ENCODE measurements around the gene TBC1D2B.
A peak's percentile ranks its signal among the peaks of the same experiment; 100 is the strongest.
"Not testable (repeated sequence)": the region's sequence is repeated elsewhere in the genome, so short reads cannot be mapped to it uniquely, and the experiment has no call there.

Gene TBC1D2B

GRCh38 chr15:77967798-77968197 lies 109.7 kb downstream of the TBC1D2B start:
- H3K4me3 ChIP-seq (ENCODE audit: low read depth, low read length), result no peak overlapping the region
- no peak for DNase-seq (ENCODE audit: low read depth)
- TF ChIP-seq, protein P1, sequence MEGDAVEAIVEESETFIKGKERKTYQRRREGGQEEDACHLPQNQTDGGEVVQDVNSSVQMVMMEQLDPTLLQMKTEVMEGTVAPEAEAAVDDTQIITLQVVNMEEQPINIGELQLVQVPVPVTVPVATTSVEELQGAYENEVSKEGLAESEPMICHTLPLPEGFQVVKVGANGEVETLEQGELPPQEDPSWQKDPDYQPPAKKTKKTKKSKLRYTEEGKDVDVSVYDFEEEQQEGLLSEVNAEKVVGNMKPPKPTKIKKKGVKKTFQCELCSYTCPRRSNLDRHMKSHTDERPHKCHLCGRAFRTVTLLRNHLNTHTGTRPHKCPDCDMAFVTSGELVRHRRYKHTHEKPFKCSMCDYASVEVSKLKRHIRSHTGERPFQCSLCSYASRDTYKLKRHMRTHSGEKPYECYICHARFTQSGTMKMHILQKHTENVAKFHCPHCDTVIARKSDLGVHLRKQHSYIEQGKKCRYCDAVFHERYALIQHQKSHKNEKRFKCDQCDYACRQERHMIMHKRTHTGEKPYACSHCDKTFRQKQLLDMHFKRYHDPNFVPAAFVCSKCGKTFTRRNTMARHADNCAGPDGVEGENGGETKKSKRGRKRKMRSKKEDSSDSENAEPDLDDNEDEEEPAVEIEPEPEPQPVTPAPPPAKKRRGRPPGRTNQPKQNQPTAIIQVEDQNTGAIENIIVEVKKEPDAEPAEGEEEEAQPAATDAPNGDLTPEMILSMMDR (IDR thresholded peaks at IDR 0.05; ENCODE audit: control insufficient read depth, extremely low read depth, insufficient read depth), result no peak

- not testable (repeated sequence) for H3K4me3 ChIP-seq (ENCODE audit: low read depth, low read length); DNase-seq (ENCODE audit: low read depth)
Observed at GRCh38 chr15:77967235-77967615, 110.3 kb downstream of the TBC1D2B start.

DNA sequence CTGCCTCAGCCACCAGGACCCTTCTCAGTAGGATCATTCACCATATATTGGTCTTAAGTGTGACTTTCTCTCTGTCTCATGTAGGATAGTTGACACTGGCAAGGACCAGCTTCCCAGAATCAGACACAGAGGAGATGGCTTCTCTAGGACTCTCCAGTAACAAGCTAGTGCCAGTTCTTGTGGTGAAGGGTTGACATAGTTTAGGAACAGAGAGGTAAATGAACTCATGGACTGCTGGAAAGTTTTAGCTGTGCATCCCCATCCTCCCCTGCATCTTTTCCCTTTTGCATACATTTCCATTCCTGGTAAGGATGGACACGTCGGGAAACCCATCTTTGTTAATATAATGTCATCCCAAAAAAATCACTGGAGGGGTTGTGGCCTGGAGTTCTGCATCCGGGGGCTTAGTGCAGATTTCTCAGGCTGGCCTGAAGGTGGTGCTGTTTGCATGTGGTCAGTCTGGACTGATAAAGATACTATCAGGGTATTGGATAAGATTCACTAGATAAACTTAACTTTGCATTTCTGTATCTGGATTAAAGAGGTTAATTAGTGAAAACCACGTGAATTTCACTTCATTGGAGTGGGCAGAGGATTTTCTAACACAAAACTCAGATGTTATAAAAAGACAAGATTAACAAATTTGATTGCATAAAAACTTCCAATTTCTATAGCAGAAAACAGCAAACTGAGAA lies 110.8 kb downstream of the TBC1D2B start:
- DNase-seq (ENCODE audit: low read depth), result no peak
- TF ChIP-seq, protein P1 (IDR thresholded peaks at IDR 0.05; ENCODE audit: control insufficient read depth, extremely low read depth, insufficient read depth), result peak; percentile 79
- H3K4me3 ChIP-seq (ENCODE audit: low read depth, low read length), result no peak overlapping the region

DNA sequence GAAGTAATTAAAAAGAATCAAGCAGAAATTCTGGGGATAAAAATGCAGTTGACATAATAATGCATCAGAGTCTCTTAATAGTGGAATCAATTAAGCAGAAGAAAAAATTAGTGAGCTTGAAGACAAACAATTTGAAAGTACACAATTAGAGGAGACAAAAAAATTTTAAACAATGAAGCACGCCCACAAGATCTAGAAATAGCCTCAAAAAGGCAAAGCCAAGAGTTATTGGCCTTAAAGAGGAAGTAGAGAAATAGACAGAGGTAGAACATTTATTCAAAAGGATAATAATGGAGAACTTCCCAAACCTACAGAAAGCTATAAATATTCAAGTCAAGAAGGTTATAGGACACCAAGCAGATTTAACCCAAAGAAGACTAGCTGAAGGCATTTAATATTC lies 113.3 kb downstream of the TBC1D2B start:
- TF ChIP-seq, protein P1 (IDR thresholded peaks at IDR 0.05; ENCODE audit: control insufficient read depth, extremely low read depth, insufficient read depth), result no peak
- no peak overlapping the region for H3K4me3 ChIP-seq (ENCODE audit: low read depth, low read length)
- DNase-seq (ENCODE audit: low read depth), result no peak

DNA sequence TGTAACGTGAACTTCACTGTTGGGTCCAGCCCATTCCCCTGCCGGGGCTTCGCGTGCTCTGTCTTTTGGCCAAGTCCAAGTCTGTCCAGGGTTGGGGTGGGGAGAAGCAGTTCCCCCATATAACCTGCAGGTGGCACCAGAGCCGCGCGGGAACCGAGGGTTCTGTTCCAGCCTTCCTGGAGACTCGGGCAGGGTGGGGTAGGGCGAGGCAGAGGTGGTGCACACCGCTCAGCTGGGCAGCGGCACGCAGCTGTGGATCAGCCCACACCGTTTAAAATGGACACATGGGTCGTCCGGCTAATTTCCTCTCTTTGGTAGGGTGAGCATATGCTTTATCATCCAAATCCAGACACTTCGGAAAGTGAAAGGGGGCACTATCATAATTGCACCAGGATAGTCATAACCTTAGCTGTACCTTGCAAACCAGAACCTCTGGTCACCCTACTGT lies 118.1 kb downstream of the TBC1D2B start:
- peak overlapping the region; percentile 30 for H3K4me3 ChIP-seq (ENCODE audit: low read depth, low read length)
- TF ChIP-seq, protein P1 (IDR thresholded peaks at IDR 0.05; ENCODE audit: control insufficient read depth, extremely low read depth, insufficient read depth), result peak; percentile 94
- DNase-seq (ENCODE audit: low read depth), result peak; percentile 17

- not testable (repeated sequence) for H3K4me3 ChIP-seq (ENCODE audit: low read depth, low read length); DNase-seq (ENCODE audit: low read depth)
Observed at GRCh38 chr15:77958716-77959431, 118.6 kb downstream of the TBC1D2B start.

- DNase-seq (ENCODE audit: low read depth); H3K4me3 ChIP-seq (ENCODE audit: low read depth, low read length): not testable (repeated sequence)
Observed at GRCh38 chr15:77958021-77958420, 119.5 kb downstream of the TBC1D2B start.

- DNase-seq (ENCODE audit: low read depth), result not testable (repeated sequence)
Observed at GRCh38 chr15:77953926-77954325, 123.6 kb downstream of the TBC1D2B start.

DNA sequence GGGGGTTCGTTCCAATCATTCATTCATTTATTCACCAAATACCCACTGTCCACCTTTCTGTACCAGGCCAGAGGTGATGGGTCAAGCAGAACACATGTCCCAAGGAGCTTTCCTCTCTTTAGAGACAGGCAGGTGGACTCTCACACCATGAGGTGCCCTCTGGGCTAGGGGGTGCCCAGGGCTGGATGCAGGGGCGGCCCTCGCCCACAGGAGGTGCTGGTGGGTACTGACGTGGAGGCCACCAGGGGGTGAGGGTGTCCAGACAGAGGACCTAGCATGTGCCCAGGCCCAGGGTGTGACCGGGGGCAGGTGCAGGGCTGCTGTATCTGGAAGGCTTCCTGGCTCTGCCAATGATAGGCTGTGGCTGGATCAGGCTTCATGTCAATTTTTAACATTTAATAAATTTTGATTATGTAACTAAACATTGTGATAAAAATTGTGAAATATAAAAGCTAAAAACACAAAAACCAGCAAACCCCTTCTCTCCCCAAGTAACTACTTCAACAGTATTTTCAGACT lies 124.5 kb downstream of the TBC1D2B start:
- not testable (repeated sequence) for DNase-seq (ENCODE audit: low read depth); H3K4me3 ChIP-seq (ENCODE audit: low read depth, low read length)

More at GRCh38 chr15:77953926-77954325, 123.6 kb downstream of the TBC1D2B start:
- H3K4me3 ChIP-seq (ENCODE audit: low read depth, low read length), result not testable (repeated sequence)

GRCh38 chr15:77951105-77951786 lies 126.3 kb downstream of the TBC1D2B start:
- DNase-seq (ENCODE audit: low read depth); H3K4me3 ChIP-seq (ENCODE audit: low read depth, low read length): not testable (repeated sequence)

DNA sequence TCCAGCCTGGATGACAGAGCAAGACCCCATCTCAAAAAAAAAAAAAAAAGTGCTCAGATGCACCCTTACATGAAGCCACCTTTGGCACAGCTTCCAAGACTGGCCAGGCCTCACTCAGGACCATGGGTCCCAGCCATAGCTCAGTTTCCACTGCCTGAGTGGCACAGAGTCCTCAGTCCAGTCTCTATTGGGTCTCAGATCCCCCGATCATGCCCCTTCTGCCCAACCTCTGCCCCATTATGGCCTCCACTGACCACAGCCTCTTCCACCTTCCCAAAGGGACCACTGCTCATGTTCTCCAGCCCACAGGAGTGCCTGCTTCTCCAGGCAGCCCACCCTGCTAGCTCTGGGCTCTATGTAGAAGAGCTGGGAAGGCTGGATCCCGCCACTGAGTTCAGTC lies 127.0 kb downstream of the TBC1D2B start:
- DNase-seq (ENCODE audit: low read depth); H3K4me3 ChIP-seq (ENCODE audit: low read depth, low read length): not testable (repeated sequence)

Measured in LNCaP clone FGC (cell line).